ENCODE measurements around the gene CFAP20.

GRCh38 chr16:58074657-58075056 is 54.5 kb downstream of the CFAP20 start:
- no peak for TF ChIP-seq CTCF (IDR thresholded peaks at IDR 0.05)
- no peak for TF ChIP-seq POLR2AphosphoS5 (IDR thresholded peaks at IDR 0.05)
- no peak for TF ChIP-seq POLR2A (IDR thresholded peaks at IDR 0.05)

Data from suprapubic skin (tissue), 4 donors.